Measurements from ENCODE around the gene MYBPC3.

DNA sequence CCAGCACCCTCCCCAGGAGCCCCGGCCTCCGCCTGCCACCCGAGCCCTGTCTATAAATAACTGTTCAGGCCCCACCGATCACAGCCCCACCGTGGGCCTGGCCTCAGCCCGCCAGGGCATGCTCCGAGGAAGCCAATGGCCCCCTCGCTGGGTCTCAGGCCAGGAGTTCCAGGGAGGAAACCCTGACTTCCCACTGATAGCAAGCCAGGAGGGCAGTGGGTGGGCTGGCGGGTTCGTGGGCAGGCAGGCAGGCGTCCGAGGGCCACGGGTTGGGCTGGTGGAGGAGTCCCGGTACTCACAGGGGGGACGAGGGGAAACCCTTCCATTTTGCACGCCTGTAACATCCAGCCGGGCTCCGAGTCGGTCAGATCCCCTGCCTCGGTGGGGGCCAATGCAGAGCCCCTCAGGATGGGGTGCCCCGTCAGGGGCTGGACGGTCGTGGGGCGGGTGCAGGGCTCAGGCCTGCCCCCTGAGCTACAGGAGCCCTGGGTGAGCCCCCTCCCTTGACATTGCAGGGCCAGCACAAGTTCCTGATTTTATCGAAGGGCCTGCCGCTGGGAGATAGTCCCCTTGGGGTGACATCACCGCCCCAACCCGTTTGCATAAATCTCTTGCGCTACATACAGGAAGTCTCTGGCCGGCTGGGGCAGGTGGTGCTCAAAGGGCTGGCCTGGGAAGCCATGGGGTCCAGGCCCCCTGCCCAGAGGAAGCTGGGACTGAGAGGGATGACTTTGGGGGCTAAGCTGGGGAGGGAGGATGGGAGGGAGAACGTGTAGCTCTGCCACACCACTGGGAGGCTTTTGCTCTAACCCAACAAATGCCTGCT is 25.7 kb upstream of the MYBPC3 start, which contains the start of gene SPI1:
- TF ChIP-seq POLR2AphosphoS5 (IDR thresholded peaks at IDR 0.05; ENCODE audit: low read depth, low read length) (peak; percentile 73; the same call in 1 of the 2 replicates), POLR2A (IDR thresholded peaks at IDR 0.05; ENCODE audit: low read depth, low read length) (peak; percentile 64; the same call in 1 of the 2 replicates), SPI1 (IDR thresholded peaks at IDR 0.05; ENCODE audit: low read depth, low read length) (peak; percentile 30; the same call in 1 of the 2 replicates), TAF1 (IDR thresholded peaks at IDR 0.05; ENCODE audit: low read depth, low read length) (no peak), PAX5 (IDR thresholded peaks at IDR 0.05; ENCODE audit: insufficient read depth, low read length, severe bottlenecking) (no peak), POU2F2 (IDR thresholded peaks at IDR 0.05; ENCODE audit: low read depth, low read length) (peak; percentile 98)
